MM.1S (cell line): Measurements from ENCODE around the gene RPS6KA4.

Experiments
- DNase-seq: peaks from one replicate; pipeline ENCODE4 v3.0.0-alpha.2; 2015
- H2AFZ ChIP-seq: fragments of 300-600 bp; sonication (generic); 2 replicates; pipeline ENCODE4 v1.6.0; 2016; ENCODE audit warnings: antibody characterized with exemption, low read length
- H3F3A ChIP-seq: fragments of 300-600 bp; sonication (generic); 2 replicates; pipeline ENCODE4 v1.6.1; 2016; ENCODE audit warnings: mild to moderate bottlenecking, antibody characterized with exemption, low read length, moderate library complexity, mixed read lengths; ENCODE audit not compliant: insufficient read depth
- H3K27ac ChIP-seq: fragments of 300-600 bp; sonication (generic); 2 replicates; pipeline ENCODE4 v1.5.1; 2016; ENCODE audit warnings: mild to moderate bottlenecking, low read length
- H3K27me3 ChIP-seq: fragments of 300-600 bp; sonication (generic); replicated peaks from 2 replicates; pipeline ENCODE4 v1.6.0; 2016; ENCODE audit warnings: low read length; ENCODE audit not compliant: insufficient read depth
- H3K36me3 ChIP-seq: fragments of 300-600 bp; sonication (generic); replicated peaks from 2 replicates; pipeline ENCODE4 v1.6.1; 2016; ENCODE audit warnings: mild to moderate bottlenecking, low read length, mixed read lengths; ENCODE audit not compliant: insufficient read depth
- H3K4me1 ChIP-seq: fragments of 300-600 bp; sonication (generic); 2 replicates; pipeline ENCODE4 v1.6.1; 2016; ENCODE audit warnings: low read length, mixed read lengths
- H3K4me2 ChIP-seq: fragments of 300-600 bp; sonication (generic); 2 replicates; pipeline ENCODE4 v1.6.0; 2016; ENCODE audit warnings: low read depth, low read length
- H3K4me3 ChIP-seq: fragments of 300-600 bp; sonication (generic); 2 replicates; pipeline ENCODE4 v1.5.1; 2016; ENCODE audit warnings: low read length, mixed read lengths
- H3K79me2 ChIP-seq: fragments of 300-600 bp; sonication (generic); 2 replicates; pipeline ENCODE4 v1.6.1; 2016; ENCODE audit warnings: mixed run types, low read length, mixed read lengths
- H3K9ac ChIP-seq: fragments of 300-600 bp; sonication (generic); 2 replicates; pipeline ENCODE4 v1.6.1; 2016; ENCODE audit warnings: low read length, mixed read lengths
- H3K9me2 ChIP-seq: fragments of 300-600 bp; sonication (generic); replicated peaks from 2 replicates; pipeline ENCODE4 v1.6.1; 2016; ENCODE audit warnings: mild to moderate bottlenecking, low read length, mixed read lengths; ENCODE audit not compliant: insufficient read depth
- H3K9me3 ChIP-seq: fragments of 300-600 bp; sonication (generic); replicated peaks from 2 replicates; pipeline ENCODE4 v1.6.1; 2016; ENCODE audit warnings: mild to moderate bottlenecking, low read length, mixed read lengths; ENCODE audit not compliant: insufficient read depth
- H4K20me1 ChIP-seq: fragments of 300-600 bp; sonication (generic); 2 replicates; pipeline ENCODE4 v1.6.1; 2016; ENCODE audit warnings: mild to moderate bottlenecking, low read length, moderate library complexity, mixed read lengths; ENCODE audit not compliant: insufficient read depth
- CTCF ChIP-seq: fragments of 300-600 bp; sonication (generic); IDR thresholded peaks from 2 replicates; pipeline ENCODE4 v1.5.1; 2016; ENCODE audit warnings: antibody characterized with exemption, low read length, mixed read lengths
- EZH2 ChIP-seq: fragments of 300-600 bp; sonication (generic); optimal IDR thresholded peaks from 2 replicates; pipeline ENCODE3; 2017; ENCODE audit warnings: low read depth, mild to moderate bottlenecking, antibody characterized with exemption, low read length, mixed read lengths
- EZH2phosphoT487 ChIP-seq: fragments of 300-600 bp; sonication (generic); IDR thresholded peaks from 2 replicates; pipeline ENCODE4 v1.6.1; 2018; ENCODE audit warnings: antibody characterized with exemption, low read length

RPS6KA4 gene

GRCh38 chr11:64351136-64351631, 7.8 kb upstream of the RPS6KA4 start:
- H3K4me2 ChIP-seq: no peak overlapping the region
- no peaks in the 10 kb centered on the region for H3K27me3 ChIP-seq
- H3K4me3 ChIP-seq: no peak overlapping the region
- H3K4me1 ChIP-seq: no peaks in the 10 kb centered on the region
- no peaks in the 10 kb centered on the region for H3F3A ChIP-seq
- H3K79me2 ChIP-seq: no peaks in the 10 kb centered on the region
- no peaks in the 10 kb centered on the region for H4K20me1 ChIP-seq
- no peak overlapping the region for H3K27ac ChIP-seq
- H3K9me2 ChIP-seq: no peaks in the 10 kb centered on the region
- TF ChIP-seq EZH2phosphoT487 (no peak), EZH2 (no peak), CTCF (no peak)
- H3K9ac ChIP-seq: no peak overlapping the region
- no peak for DNase-seq
- no peaks in the 10 kb centered on the region for H3K36me3 ChIP-seq
- H2AFZ ChIP-seq: no peak overlapping the region
- H3K9me3 ChIP-seq: no peaks in the 10 kb centered on the region

- H3K9me3 ChIP-seq: no peaks in the 10 kb centered on the region
- H4K20me1 ChIP-seq: no peaks in the 10 kb centered on the region
- H3K27ac ChIP-seq: no peak overlapping the region
- no peaks in the 10 kb centered on the region for H3K27me3 ChIP-seq
- H3K4me3 ChIP-seq: no peak overlapping the region
- H3K36me3 ChIP-seq: no peaks in the 10 kb centered on the region
- TF ChIP-seq EZH2phosphoT487: no peak
- no peak for TF ChIP-seq CTCF
- no peak for TF ChIP-seq EZH2
- H3K79me2 ChIP-seq: no peaks in the 10 kb centered on the region
- no peak for DNase-seq
- no peaks in the 10 kb centered on the region for H3K4me1 ChIP-seq
- no peaks in the 10 kb centered on the region for H3K9me2 ChIP-seq
- H3K9ac ChIP-seq: no peak overlapping the region
- H3K4me2 ChIP-seq: no peak overlapping the region
- no peak overlapping the region for H2AFZ ChIP-seq
- no peaks in the 10 kb centered on the region for H3F3A ChIP-seq
Observed at GRCh38 chr11:64352099-64352994, 6.6 kb upstream of the RPS6KA4 start.

- H3K9ac ChIP-seq: no peak overlapping the region
- no peaks in the 10 kb centered on the region for H3K27me3 ChIP-seq
- no peak overlapping the region for H3K4me3 ChIP-seq
- no peak overlapping the region for H3K4me2 ChIP-seq
- H3K79me2 ChIP-seq: no peaks in the 10 kb centered on the region
- no peaks in the 10 kb centered on the region; the same call in 1 of the 2 replicates for H3K4me1 ChIP-seq
- DNase-seq: no peak
- H2AFZ ChIP-seq: no peak overlapping the region
- TF ChIP-seq CTCF (no peak), EZH2 (no peak), EZH2phosphoT487 (no peak)
- H3K9me2 ChIP-seq: no peaks in the 10 kb centered on the region
- H3K9me3 ChIP-seq: no peaks in the 10 kb centered on the region
- H3K36me3 ChIP-seq: no peaks in the 10 kb centered on the region
- H3F3A ChIP-seq: no peaks in the 10 kb centered on the region
- H4K20me1 ChIP-seq: no peaks in the 10 kb centered on the region
- no peak overlapping the region for H3K27ac ChIP-seq
Observed at GRCh38 chr11:64352995-64353714, 5.8 kb upstream of the RPS6KA4 start.
